GM13977 (cell line): ENCODE measurements around the gene ERBB4.

Experiments used
- DNase-seq: peaks from one replicate; pipeline ENCODE4 v3.0.0; 2012; ENCODE audit warnings: low spot score
- CTCF ChIP-seq: IDR thresholded peaks from 2 replicates; pipeline ENCODE4 v1.5.1; 2012; ENCODE audit warnings: mild to moderate bottlenecking, control low read depth; ENCODE audit not compliant: insufficient read depth; ENCODE audit errors: extremely low read depth, missing control alignments
- in situ Hi-C: fragments of 300-500 bp; cut with MboI; formaldehyde crosslinking; loops from one replicate; pipeline ENCODE4 v1.12.0; 2022; ENCODE audit warnings: low sequenced_read_pairs, low pct_unique_long_range_greater_than_20kb, mixed read lengths, inconsistent platforms; ENCODE audit not compliant: unreplicated experiment

The ERBB4 gene

GRCh38 chr2:212426637-212427412 lies 111.8 kb downstream of the ERBB4 start:
- DNase-seq: no peak
- TF ChIP-seq CTCF: no peak
- in situ Hi-C loops: no loop called here

GRCh38 chr2:212424082-212424481 lies 114.5 kb downstream of the ERBB4 start:
- in situ Hi-C loops: no loop called here
- no peak for TF ChIP-seq CTCF
- no peak for DNase-seq

- no peak for TF ChIP-seq CTCF
- in situ Hi-C loops: no loop called here
Observed at GRCh38 chr2:212423089-212423488, 115.5 kb downstream of the ERBB4 start.

GRCh38 chr2:212421556-212422334 lies 116.9 kb downstream of the ERBB4 start:
- DNase-seq: no peak
- in situ Hi-C loops: no loop called here
- TF ChIP-seq CTCF: no peak

More at GRCh38 chr2:212423089-212423488, 115.5 kb downstream of the ERBB4 start:
- DNase-seq: no peak

- in situ Hi-C loops: no loop called here
- DNase-seq: no peak
- TF ChIP-seq CTCF: no peak
Observed at GRCh38 chr2:212416086-212416485, 122.5 kb downstream of the ERBB4 start.

- in situ Hi-C loops: no loop called here
- DNase-seq: no peak
- TF ChIP-seq CTCF: no peak
Observed at GRCh38 chr2:212414767-212415211, 123.8 kb downstream of the ERBB4 start.
